ENCODE measurements around the gene WSCD2. TPM values are rescaled to one million over a fixed set of nuclear protein-coding genes. Genes with fewer than 3 reads are reported as not detected.

WSCD2 gene
- total and polyA plus RNA-seq, 12 donors: 0.01 to 2.8 (median 0.44) TPM; not detected in 3

- Histone ChIP-seq H3K4me1 (no peaks in the 10 kb centered on the region), H3K27ac (no peak overlapping the region), H3K27me3 (peaks cover 0 to 43% (median 37%) of the 10 kb centered on the region in 7 donors), H3K9me3 (peaks cover 0 to 7% (median 4%) of the 10 kb centered on the region in 11 donors), H3K4me3 (no peak overlapping the region), H3K36me3 (no peaks in the 10 kb centered on the region)
- no peak for DNase-seq
- no peak for TF ChIP-seq CTCF (IDR thresholded peaks at IDR 0.05)
- intact Hi-C loops (cut with DNase I): loop anchor here in 4 of 10 donors (5.0 to 10.0 kb wide), 2 partner anchors 219 to 221 kb away; no protein-coding TSS in a partner anchor
- no peak for ATAC-seq
- 42 to 50% methylated on average over 3 of the region's 3 CpGs for WGBS, 2 donors
Observed at GRCh38 chr12:108235985-108236263, 106.8 kb downstream of the WSCD2 start.

GRCh38 chr12:108236366-108236765, 107.3 kb downstream of the WSCD2 start:
- no peak for TF ChIP-seq CTCF (IDR thresholded peaks at IDR 0.05)
- Histone ChIP-seq H3K27me3 (peaks cover 0 to 47% (median 39%) of the 10 kb centered on the region in 7 donors), H3K36me3 (no peaks in the 10 kb centered on the region), H3K27ac (no peak overlapping the region), H3K4me3 (no peak overlapping the region), H3K4me1 (no peaks in the 10 kb centered on the region), H3K9me3 (peaks cover 0 to 7% (median 4%) of the 10 kb centered on the region in 11 donors)
- ATAC-seq (no peak), DNase-seq (no peak)
- intact Hi-C loops (cut with DNase I): loop anchor here in 4 of 10 donors (5.0 to 10.0 kb wide), 2 partner anchors 218 to 221 kb away; no protein-coding TSS in a partner anchor
- WGBS, 2 donors: 90 to 94% methylated on average over 1 of the region's 1 CpG

- peak in 1 of 9 donors; percentile 12 for TF ChIP-seq CTCF (IDR thresholded peaks at IDR 0.05)
- H3K4me1 ChIP-seq: no peaks in the 10 kb centered on the region
- no peak overlapping the region for H3K27ac ChIP-seq
- peaks cover 0 to 7% (median 4%) of the 10 kb centered on the region in 11 donors for H3K9me3 ChIP-seq
- ATAC-seq: no peak
- no peaks in the 10 kb centered on the region for H3K36me3 ChIP-seq
- no peak for DNase-seq
- WGBS, 2 donors: 77 to 88% methylated on average over 3 of the region's 3 CpGs
- intact Hi-C loops (cut with DNase I): loop anchor here in 4 of 10 donors (5.0 to 10.0 kb wide), 2 partner anchors 218 to 220 kb away; no protein-coding TSS in a partner anchor
- H3K4me3 ChIP-seq: no peak overlapping the region
- H3K27me3 ChIP-seq: peaks cover 0 to 47% (median 38%) of the 10 kb centered on the region in 7 donors
Observed at GRCh38 chr12:108237272-108237671, 108.2 kb downstream of the WSCD2 start.

GRCh38 chr12:108238474-108238873, 109.4 kb downstream of the WSCD2 start:
- ATAC-seq (no peak), DNase-seq (no peak)
- peaks cover 0 to 47% (median 38%) of the 10 kb centered on the region in 7 donors for H3K27me3 ChIP-seq
- intact Hi-C loops (cut with DNase I): loop anchor here in 4 of 10 donors (5.0 to 10.0 kb wide), 2 partner anchors 216 to 219 kb away; no protein-coding TSS in a partner anchor
- H3K27ac ChIP-seq: no peak overlapping the region
- H3K4me3 ChIP-seq: no peak overlapping the region
- H3K9me3 ChIP-seq: peaks cover 0 to 7% (median 4%) of the 10 kb centered on the region in 11 donors
- 95% methylated on average over 3 of the region's 3 CpGs for WGBS, 2 donors
- no peaks in the 10 kb centered on the region for H3K4me1 ChIP-seq
- TF ChIP-seq CTCF (IDR thresholded peaks at IDR 0.05): no peak
- no peaks in the 10 kb centered on the region for H3K36me3 ChIP-seq

Measured in heart right ventricle (tissue), 16 donors.